RWPE1 (cell line): ENCODE results near the gene KCNT1.

Experiments used
- CTCF ChIA-PET: fragments of 350-600 bp; sonication (Branson Sonifier 250); formaldehyde crosslinking; extraction: SDS; loops from one replicate; lab custom pipeline; 2021; lab: Yijun Ruan, JAX
- POLR2A ChIA-PET: fragments of 400-600 bp; formaldehyde crosslinking; extraction: SDS; loops from one replicate; lab custom pipeline; 2020; ENCODE audit warnings: antibody characterized with exemption; ENCODE audit not compliant: low non-redundant PET; lab: Yijun Ruan, JAX
- DNase-seq: peaks from one replicate; pipeline ENCODE4 v3.0.0; 2012; ENCODE audit warnings: low spot score
- H3K27ac ChIP-seq: fragments of 450-650 bp; 2 replicates; pipeline ENCODE4 v1.5.1; 2017
- TF ChIP-seq, protein P1 (sequence below): fragments of 450-650 bp; conservative IDR thresholded peaks from 2 replicates; pipeline ENCODE4 v1.5.1; 2017; ENCODE audit warnings: low read depth, mild to moderate bottlenecking

The KCNT1 gene

DNA sequence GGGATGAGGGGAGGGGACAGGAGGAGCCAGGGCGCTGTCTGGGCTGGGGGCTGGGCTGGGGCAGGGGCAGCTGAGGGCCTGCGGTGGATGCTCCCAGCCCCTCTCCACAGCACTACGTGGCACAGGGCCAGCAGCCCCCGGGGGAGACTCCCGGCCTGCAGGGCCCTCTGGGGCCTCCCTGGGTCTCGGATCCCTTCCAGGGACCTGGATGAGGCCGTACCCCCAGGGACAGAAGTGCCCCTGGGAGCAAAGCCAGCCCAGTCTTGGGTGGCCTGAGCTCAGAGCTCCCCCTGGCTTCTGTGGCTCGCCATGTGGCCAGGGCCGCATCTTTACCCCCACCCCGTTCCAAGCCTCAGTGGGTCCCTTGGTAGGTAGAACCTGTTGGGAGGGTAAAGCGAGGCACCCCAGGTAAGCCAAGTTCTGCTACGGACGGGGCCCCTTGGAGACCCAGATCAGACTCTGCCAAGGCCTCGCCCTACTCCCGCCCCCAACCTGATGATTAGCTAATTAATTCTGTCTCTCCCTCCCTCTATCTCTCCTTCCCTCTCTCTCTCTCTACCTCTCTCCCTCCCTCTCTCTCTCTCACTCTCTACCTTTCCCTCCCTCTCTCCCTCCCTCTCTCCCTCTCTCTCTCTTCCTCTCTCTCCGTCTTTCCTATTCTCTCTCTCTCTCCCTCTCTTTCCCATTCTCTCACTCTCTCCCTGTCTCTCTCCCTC is 24.3 kb downstream of the KCNT1 start:
- ChIA-PET CTCF (interaction anchor here (0.7 to 1.2 kb wide), 2 partner anchors 9 to 10 kb away, joined by 3 read pairs; no protein-coding TSS in a partner anchor), POLR2A (no interaction called here)
- DNase-seq: no peak
- H3K27ac ChIP-seq: no peak overlapping the region
- TF ChIP-seq, protein P1, sequence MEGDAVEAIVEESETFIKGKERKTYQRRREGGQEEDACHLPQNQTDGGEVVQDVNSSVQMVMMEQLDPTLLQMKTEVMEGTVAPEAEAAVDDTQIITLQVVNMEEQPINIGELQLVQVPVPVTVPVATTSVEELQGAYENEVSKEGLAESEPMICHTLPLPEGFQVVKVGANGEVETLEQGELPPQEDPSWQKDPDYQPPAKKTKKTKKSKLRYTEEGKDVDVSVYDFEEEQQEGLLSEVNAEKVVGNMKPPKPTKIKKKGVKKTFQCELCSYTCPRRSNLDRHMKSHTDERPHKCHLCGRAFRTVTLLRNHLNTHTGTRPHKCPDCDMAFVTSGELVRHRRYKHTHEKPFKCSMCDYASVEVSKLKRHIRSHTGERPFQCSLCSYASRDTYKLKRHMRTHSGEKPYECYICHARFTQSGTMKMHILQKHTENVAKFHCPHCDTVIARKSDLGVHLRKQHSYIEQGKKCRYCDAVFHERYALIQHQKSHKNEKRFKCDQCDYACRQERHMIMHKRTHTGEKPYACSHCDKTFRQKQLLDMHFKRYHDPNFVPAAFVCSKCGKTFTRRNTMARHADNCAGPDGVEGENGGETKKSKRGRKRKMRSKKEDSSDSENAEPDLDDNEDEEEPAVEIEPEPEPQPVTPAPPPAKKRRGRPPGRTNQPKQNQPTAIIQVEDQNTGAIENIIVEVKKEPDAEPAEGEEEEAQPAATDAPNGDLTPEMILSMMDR: no peak

DNA sequence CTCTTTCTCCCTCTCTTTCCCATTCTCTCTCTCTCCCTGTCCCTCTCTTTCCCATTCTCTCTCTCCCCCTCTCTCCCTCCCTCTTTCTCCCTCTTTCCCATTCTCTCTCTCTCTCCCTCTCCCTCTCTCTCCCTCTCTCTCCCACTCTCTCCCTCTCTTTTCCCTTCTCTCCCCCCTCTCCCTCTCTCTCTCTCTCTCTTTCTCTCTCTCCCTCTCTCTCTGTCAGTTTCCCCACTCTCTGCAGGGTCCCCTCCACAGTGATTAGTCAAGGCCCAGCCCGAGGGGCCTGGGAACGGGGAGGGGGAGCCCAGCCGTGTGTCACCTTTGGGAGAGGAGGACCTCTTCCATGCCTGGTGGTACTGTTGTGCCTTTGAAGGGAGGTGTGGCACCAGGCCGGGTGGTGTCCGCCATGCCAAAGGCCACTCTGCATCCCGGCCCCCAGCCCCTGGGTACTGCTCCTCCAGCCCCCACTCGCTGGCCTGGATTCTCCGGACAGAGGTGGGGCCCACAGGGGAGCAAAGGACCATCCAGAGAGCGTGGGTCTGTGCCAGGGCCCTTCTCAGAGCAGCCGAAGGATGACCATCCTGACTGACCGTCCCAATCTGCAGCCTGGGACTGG is 25.4 kb downstream of the KCNT1 start:
- POLR2A ChIA-PET: no interaction called here
- CTCF ChIA-PET: interaction anchor here (0.6 to 0.7 kb wide), 2 partner anchors 111 to 124 kb away, joined by 3 read pairs; no protein-coding TSS in a partner anchor
- DNase-seq: no peak
- no peak overlapping the region for H3K27ac ChIP-seq
- TF ChIP-seq, protein P1: no peak

DNA sequence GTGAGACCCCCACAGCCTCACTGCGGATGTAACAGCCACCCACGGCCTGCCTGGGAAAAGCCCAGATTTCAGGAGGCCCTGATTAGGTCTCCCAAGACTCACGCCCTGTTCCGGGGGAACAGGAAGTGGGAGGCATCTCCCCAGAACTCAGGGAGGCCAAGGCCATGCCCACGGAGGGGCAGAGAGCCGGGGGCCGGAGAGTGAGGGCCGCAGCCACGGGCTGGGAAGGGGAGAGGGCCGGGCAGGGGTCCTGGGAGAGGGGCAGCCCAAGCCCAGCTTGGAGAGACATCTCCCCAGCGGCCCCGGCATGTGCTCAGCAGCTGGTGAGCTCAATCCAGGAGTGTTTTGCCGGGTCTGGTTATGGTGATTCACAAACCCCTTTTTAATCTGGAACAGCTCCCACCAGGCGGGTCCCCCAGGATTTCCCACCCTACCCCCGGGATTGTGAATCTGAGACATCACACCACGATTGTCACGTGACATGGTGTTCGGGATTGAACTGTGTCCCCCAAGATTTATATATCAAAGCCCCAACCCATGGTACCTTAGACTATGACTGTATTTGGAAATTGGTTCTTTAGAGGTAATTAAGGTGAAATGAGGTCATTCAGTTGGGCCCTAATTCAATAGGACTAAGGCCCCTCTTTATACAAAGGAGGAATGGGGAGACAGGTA is 26.6 kb downstream of the KCNT1 start:
- TF ChIP-seq, protein P1: no peak
- ChIA-PET POLR2A (no interaction called here), CTCF (interaction anchor here (0.6 kb wide), 1 partner anchor 144 kb away, joined by 3 read pairs; no protein-coding TSS in a partner anchor)
- no peak for DNase-seq
- no peak overlapping the region for H3K27ac ChIP-seq

DNA sequence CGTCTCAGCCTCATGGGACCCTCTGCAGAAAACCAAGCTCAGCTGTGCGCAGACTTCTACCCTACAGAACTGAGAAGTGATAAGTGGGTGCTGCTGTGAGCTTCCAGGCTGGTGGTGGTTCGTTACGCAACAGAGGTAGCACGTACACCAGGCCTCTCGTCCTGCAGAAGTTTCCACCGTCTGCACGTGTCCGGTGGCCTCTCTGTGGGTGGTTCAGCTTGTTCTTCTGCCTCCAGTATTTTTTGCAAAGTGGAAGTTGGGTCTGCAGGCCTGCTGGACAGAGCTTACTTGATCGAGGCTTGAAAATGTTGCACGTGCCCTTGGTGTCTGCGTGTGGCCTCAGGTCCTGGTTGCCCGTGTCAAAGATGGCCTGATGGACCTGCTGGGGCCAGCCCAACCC is 27.5 kb downstream of the KCNT1 start:
- H3K27ac ChIP-seq: no peak overlapping the region
- CTCF ChIA-PET: no interaction called here
- no peak for DNase-seq
- TF ChIP-seq, protein P1: no peak
- POLR2A ChIA-PET: no interaction called here

DNA sequence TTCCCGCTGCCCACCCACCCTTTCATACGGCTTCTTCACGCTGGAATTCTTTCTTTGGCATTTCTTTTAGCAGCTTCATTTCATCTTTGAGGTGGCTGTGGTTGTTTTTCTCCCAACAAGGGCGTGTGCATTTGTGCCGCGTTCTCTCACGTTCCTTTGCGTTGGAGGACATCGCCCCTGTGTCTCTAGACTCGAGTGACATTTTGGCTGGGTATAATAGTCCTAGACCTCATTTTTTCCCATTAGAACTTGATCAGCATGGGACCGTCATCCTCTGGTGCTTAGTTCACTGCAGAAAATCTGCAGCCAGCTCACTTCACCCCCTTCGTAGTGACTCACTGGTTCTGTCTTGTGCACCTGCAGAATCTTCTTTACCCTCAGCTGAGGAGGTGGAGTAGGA is 29.5 kb downstream of the KCNT1 start:
- ChIA-PET POLR2A (no interaction called here), CTCF (interaction anchor here (0.6 kb wide), 1 partner anchor 107 kb away, joined by 3 read pairs; no protein-coding TSS in a partner anchor)
- TF ChIP-seq, protein P1: no peak

DNA sequence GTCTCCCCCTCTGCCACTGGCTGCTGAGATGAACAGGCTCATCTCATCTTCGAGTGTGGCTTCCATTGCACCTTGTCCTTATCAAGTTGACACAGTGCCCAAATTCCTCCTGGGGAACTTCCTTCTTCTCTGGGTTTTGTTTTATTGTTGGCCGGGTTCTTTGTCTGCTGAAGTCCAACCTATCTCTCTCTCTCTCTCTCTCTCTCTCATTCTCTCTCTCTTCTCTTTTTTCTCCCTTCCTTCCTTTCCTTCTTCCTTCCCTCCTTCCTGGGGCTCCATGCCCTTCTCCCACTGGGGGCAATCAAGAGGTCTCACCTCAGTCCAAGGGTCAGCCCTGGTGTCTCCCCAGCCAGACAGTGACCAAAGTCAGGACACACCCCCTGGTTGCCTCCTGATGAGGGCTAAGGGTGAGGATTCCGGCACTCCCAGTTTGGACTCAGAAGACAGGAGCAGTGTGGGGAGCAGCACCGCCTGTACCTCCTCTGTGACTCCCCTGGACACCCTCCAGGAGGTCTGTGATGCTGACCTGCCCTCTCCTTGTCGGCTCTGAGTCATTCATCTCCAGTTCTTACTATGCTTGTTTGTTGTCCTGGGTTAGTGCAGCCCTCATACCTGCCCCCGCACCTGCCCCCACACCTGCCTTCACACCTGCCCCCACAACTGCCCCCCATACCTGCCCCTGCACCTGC is 30.7 kb downstream of the KCNT1 start:
- TF ChIP-seq, protein P1: no peak
- POLR2A ChIA-PET: no interaction called here
- CTCF ChIA-PET: no interaction called here
- H3K27ac ChIP-seq: no peak overlapping the region
- no peak for DNase-seq

More for the DNA sequence above, 29.5 kb downstream of the KCNT1 start:
- no peak for DNase-seq
- H3K27ac ChIP-seq: no peak overlapping the region
